ENCODE results near the gene ZNF90.

- TF ChIP-seq, protein P1, sequence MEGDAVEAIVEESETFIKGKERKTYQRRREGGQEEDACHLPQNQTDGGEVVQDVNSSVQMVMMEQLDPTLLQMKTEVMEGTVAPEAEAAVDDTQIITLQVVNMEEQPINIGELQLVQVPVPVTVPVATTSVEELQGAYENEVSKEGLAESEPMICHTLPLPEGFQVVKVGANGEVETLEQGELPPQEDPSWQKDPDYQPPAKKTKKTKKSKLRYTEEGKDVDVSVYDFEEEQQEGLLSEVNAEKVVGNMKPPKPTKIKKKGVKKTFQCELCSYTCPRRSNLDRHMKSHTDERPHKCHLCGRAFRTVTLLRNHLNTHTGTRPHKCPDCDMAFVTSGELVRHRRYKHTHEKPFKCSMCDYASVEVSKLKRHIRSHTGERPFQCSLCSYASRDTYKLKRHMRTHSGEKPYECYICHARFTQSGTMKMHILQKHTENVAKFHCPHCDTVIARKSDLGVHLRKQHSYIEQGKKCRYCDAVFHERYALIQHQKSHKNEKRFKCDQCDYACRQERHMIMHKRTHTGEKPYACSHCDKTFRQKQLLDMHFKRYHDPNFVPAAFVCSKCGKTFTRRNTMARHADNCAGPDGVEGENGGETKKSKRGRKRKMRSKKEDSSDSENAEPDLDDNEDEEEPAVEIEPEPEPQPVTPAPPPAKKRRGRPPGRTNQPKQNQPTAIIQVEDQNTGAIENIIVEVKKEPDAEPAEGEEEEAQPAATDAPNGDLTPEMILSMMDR (IDR thresholded peaks at IDR 0.05; ENCODE audit: low read length): no peak
- no peak for TF ChIP-seq EZH2 (optimal IDR thresholded peaks at IDR 0.05; ENCODE audit: low read depth, low read length)
Observed at GRCh38 chr19:20038358-20039202, 39.2 kb upstream of the ZNF90 start.
